MCF 10A (cell line): ENCODE results near the gene THADA. TPM values are rescaled to one million over a fixed set of nuclear protein-coding genes. Genes with fewer than 3 reads are reported as not detected.

Experiments
- BruUV-seq: library from RNA; stranded (reverse); fragments of 400-500 nt; replicated peaks from 2 replicates; lab custom pipeline; 2021; lab: Mats Ljungman, UMichigan
- CTCF ChIA-PET: fragments of 300-600 bp; sonication (Branson Sonifier 250); formaldehyde crosslinking; extraction: SDS; loops from one replicate; lab custom pipeline; 2021; ENCODE audit warnings: antibody characterized with exemption, inconsistent platforms; lab: Yijun Ruan, JAX
- POLR2A ChIA-PET: fragments of 300-600, 350-650 bp; sonication (Branson Sonifier 250); formaldehyde crosslinking; extraction: SDS; loops from one replicate; lab custom pipeline; 2020; ENCODE audit warnings: antibody characterized with exemption, inconsistent platforms; lab: Yijun Ruan, JAX
- DNase-seq: peaks from one replicate; pipeline ENCODE4 v3.0.0-alpha.2; 2018; ENCODE audit not compliant: unreplicated experiment
- H3K27ac Mint-ChIP-seq: one replicate; pipeline ENCODE4 v1.8.0; 2022; ENCODE audit warnings: mild to moderate bottlenecking, low read depth, mixed read lengths; ENCODE audit not compliant: unreplicated experiment
- H3K27me3 Mint-ChIP-seq: one replicate; pipeline ENCODE4 v1.8.0; 2022; ENCODE audit warnings: mixed read lengths; ENCODE audit not compliant: insufficient read depth, unreplicated experiment
- H3K36me3 Mint-ChIP-seq: one replicate; pipeline ENCODE4 v1.8.0; 2022; ENCODE audit warnings: mild to moderate bottlenecking, moderate library complexity, mixed read lengths; ENCODE audit not compliant: insufficient read depth, unreplicated experiment
- H3K4me1 Mint-ChIP-seq: one replicate; pipeline ENCODE4 v1.8.0; 2022; ENCODE audit warnings: mixed read lengths; ENCODE audit not compliant: insufficient read depth, unreplicated experiment
- H3K4me3 Mint-ChIP-seq: one replicate; pipeline ENCODE4 v1.8.0; 2022; ENCODE audit warnings: mild to moderate bottlenecking, moderate library complexity, mixed read lengths; ENCODE audit not compliant: unreplicated experiment
- H3K9me3 Mint-ChIP-seq: one replicate; pipeline ENCODE4 v1.8.0; 2022; ENCODE audit warnings: mixed read lengths; ENCODE audit not compliant: unreplicated experiment
- CTCF ChIP-seq: fragments of 200-600 bp; IDR thresholded peaks from one replicate; pipeline ENCODE4 v1.8.0; 2022; ENCODE audit warnings: antibody characterized with exemption, mild to moderate bottlenecking; ENCODE audit not compliant: unreplicated experiment
- intact Hi-C: fragments of 100-400 bp; cut with micrococcal nuclease; formaldehyde crosslinking; loops from 2 replicates; pipeline ENCODE4 v1.14.1; 2022
- total RNA-seq: library from RNA; stranded (reverse); gene quantifications from 2 replicates; pipeline ENCODE4 v1.2.3, GENCODE V29; 2022

The THADA gene
- total RNA-seq, 1 experiment from 2014 or later: 49.8 TPM

GRCh38 chr2:43306197-43306596 is 289.6 kb downstream of the THADA start:
- no peaks in the 10 kb centered on the region for H3K27me3 Mint-ChIP-seq
- no peak for DNase-seq
- CTCF ChIA-PET: no interaction called here
- TF ChIP-seq CTCF: no peak
- H3K27ac Mint-ChIP-seq: no peak overlapping the region
- no TSS peak for BruUV-seq
- peaks cover 11% of the 10 kb centered on the region for H3K4me1 Mint-ChIP-seq
- intact Hi-C loops: no loop called here
- H3K9me3 Mint-ChIP-seq: no peaks in the 10 kb centered on the region
- POLR2A ChIA-PET: interaction anchor here (0.8 kb wide), 1 partner anchor 12 kb away, joined by 3 read pairs; no protein-coding TSS in a partner anchor
- H3K36me3 Mint-ChIP-seq: peaks cover 8% of the 10 kb centered on the region
- H3K4me3 Mint-ChIP-seq: no peak overlapping the region

- Mint-ChIP-seq H3K27me3 (no peaks in the 10 kb centered on the region), H3K4me3 (no peak overlapping the region), H3K9me3 (no peaks in the 10 kb centered on the region), H3K36me3 (peaks cover 8% of the 10 kb centered on the region), H3K4me1 (peaks cover 7% of the 10 kb centered on the region), H3K27ac (peak overlapping the region; percentile 10)
- ChIA-PET POLR2A (no interaction called here), CTCF (interaction anchor here (0.6 kb wide), 1 partner anchor 273 kb away, joined by 5 read pairs; no protein-coding TSS in a partner anchor)
- intact Hi-C loops: no loop called here
- no peak for DNase-seq
- BruUV-seq: no TSS peak
- no peak for TF ChIP-seq CTCF
Observed at GRCh38 chr2:43305517-43305916, 290.3 kb downstream of the THADA start.

- Mint-ChIP-seq H3K4me3 (no peak overlapping the region), H3K9me3 (no peaks in the 10 kb centered on the region), H3K27ac (peak overlapping the region; percentile 10), H3K4me1 (peaks cover 7% of the 10 kb centered on the region), H3K36me3 (peaks cover 8% of the 10 kb centered on the region), H3K27me3 (no peaks in the 10 kb centered on the region)
- POLR2A ChIA-PET: no interaction called here
- DNase-seq: no peak
- CTCF ChIA-PET: no interaction called here
- intact Hi-C loops: no loop called here
- no TSS peak for BruUV-seq
- TF ChIP-seq CTCF: no peak
Observed at GRCh38 chr2:43305012-43305411, 290.8 kb downstream of the THADA start.

DNA sequence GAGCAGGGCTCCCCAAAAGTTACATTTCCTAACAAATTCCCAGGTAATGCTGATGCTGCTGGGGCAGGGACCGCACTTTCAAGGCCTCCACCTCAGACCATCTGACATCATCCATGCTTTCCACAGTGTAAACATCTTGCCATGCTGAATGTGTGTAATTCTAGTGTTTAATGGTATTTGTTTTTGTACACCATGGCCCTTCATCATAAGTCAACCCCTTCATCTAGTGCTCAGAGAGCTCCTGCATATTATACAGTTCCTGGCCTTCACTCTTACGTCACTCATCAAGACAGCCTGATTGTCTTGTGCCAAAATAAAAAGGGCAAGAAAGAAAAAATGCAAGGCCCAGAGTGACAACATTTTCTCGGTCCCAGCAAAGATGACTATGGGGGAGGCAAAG is 291.9 kb downstream of the THADA start:
- Mint-ChIP-seq H3K4me1 (peaks cover 8% of the 10 kb centered on the region), H3K9me3 (no peaks in the 10 kb centered on the region), H3K27me3 (no peaks in the 10 kb centered on the region), H3K4me3 (no peak overlapping the region), H3K27ac (no peak overlapping the region), H3K36me3 (peaks cover 8% of the 10 kb centered on the region)
- intact Hi-C loops: no loop called here
- ChIA-PET CTCF (interaction anchor here (0.8 to 1.3 kb wide), 2 partner anchors 75 to 238 kb away, joined by 3 to 4 read pairs; no protein-coding TSS in a partner anchor), POLR2A (no interaction called here)
- no peak for TF ChIP-seq CTCF
- DNase-seq: no peak
- BruUV-seq: no TSS peak
